GM21619 (cell line): ENCODE data around the gene ADCY1.

Experiments
- ATAC-seq: cut with Tn5 transposase; IDR thresholded peaks from one replicate; pipeline ENCODE4 v1.9.1; 2021; ENCODE audit not compliant: unreplicated experiment

Gene ADCY1

GRCh38 chr7:45689011-45689796, 115.0 kb downstream of the ADCY1 start:
- ATAC-seq, result no peak

DNA sequence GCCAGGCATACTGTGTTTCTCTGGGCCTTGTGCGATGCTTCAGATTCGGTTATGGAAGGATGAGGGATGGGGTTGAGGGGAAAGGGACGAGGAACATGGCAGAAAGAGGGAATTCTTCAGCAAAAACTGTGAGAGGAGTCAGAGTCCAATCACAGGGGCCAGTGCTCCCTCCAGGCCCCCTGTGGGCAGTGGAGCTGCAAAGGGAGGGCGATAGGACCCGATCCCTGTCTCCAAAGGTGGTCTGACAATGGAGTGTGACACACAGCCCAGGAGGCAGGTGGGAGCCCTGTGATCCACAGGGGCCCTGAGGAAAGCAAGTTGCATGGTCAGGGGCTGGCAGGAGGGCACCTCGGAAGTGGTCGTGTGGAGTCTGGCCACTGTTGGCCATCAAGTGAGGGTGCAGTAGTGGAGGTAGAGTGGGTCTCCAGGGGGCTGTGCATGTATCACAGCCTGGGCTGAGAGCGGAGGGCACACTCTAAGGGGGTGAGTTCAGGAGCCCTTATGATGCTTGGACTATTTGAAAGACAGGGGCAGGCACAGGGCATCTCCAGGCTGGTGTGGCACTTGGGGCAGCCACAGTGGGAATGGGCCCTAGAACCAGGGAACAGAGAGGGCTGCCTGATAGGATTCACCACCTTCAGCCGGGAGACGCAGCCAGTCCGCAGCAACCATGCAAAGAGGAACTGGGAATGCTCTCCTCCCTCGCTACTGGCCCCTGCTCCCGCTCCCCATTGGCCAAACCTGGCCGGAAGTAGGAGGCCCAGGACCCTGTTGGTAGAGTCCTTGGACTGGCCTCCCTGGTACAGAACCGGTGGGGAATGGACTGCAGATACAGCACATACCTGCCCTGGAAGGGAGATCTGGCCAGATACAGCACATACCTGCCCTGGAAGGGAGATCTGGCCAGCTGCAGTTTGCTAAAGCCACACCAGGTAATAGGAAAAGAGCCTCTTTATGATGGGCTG, 115.9 kb downstream of the ADCY1 start:
- ATAC-seq, result no peak

DNA sequence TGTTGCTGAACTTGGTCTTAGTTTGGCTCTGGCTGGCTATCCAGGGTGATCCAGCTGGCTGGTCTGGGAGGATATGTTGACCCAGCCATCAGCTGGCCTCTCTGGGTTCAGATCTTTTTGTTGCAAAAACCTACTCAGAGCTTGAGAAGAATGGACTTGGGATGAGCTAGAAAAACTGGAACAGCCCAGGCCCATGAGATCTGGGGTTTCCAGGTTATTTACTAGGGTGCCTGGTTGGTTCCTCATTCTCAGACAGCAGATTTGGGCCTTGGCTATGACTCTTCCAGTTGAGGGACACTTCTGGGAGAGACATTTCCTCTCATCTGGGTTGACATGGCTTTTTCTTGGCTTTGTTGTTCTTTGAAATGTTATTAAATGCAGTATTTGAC, 116.6 kb downstream of the ADCY1 start:
- no peak for ATAC-seq

GRCh38 chr7:45691155-45691656, 117.0 kb downstream of the ADCY1 start:
- no peak for ATAC-seq

- ATAC-seq, result no peak
These were observed 117.9 kb downstream of the ADCY1 start for GRCh38 chr7:45692031-45692430.

GRCh38 chr7:45695249-45695995, 121.3 kb downstream of the ADCY1 start:
- ATAC-seq, result no peak

DNA sequence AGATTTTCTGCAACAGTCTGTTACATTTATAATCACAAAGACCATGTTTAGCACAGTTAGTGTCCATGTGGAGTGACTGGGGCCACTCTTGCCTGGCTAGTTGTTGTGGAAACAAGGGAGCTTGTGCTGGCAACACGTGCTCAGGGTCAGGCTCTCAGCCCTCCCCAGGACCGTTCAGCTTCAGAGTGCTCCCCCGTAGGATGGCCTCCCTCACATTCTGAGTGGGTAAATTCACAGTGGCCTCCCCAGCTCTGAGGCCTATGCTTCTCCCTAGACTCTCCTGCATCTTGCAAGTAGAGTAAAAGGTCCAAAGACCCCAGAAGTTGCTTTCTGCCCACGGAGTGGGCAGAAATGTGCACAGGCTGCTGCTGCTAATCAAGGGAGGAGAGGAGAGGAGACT, 122.3 kb downstream of the ADCY1 start:
- no peak for ATAC-seq

DNA sequence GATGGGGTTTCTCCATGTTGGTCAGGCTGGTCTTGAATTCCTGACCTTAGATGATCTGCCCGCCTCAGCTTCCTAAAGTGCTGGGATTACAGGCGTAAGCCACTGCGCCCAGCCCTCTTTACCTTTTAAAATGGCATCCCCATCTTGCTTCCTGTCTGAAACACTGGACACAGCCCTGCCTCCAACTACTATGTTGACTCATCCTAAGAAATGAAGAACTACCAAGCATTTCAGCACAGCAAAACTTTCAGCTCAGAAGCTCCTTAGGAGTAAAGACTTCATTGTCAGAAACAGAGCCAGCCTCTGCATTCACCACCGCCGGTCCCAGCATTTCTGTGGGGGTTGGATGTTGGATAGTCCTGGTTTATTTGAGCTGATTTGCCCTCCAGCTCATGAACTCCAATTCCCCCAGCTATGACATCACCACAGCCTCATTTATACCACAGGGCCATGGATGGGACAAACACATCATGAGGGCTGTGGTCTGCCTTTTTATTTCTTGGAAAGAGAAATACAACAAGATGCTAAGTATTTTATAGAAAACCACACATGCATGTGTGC, 123.5 kb downstream of the ADCY1 start:
- no peak for ATAC-seq

GRCh38 chr7:45698303-45699014, 124.3 kb downstream of the ADCY1 start:
- ATAC-seq, result no peak

DNA sequence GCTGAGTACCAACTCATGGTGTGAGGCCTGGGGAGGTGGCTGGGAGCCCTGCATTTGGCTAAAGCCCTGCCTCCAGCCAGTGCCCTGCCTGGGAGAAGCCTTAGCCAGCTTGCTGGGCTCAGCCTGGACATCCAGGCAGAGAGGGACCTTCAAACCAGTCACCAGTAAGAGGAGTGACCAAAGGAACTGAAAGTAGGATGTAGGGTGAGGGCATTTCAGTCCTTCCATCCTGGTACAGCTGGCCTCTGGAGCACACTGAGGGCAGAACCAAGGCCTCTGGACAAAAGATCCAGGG, 124.8 kb downstream of the ADCY1 start:
- ATAC-seq, result no peak

DNA sequence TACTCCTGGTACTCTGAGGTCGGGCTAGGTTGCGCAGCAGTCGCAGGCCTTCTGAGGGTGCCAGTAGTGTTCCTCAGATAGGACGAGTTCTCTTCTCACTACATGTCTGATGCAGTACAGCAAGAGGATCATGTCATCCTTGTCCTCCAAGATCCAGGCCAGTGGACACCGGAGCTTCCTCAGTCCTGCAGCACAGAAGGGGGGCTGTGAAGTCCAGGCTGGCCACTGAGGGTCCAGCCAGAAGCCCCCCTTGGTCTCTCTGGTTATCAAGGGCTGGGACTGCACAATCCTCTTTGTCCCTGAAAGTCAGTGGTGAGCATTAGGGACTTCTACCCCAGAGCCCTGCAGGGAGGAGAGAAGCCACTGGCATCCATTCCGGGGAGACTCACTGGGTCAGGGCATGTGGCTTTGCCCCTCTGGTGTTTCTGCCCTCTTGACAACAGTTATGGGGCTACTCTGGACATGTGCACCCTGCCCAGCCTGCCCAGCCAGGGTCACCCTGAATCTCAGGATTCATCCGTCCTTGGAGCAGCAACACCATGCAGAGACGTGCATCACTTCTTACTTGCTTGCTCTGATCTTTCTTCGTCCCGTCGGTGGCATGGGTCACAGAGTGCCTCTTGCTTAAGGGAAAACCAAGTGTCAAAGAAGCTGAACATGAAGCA, 125.7 kb downstream of the ADCY1 start:
- ATAC-seq, result no peak

- no peak for ATAC-seq
These were observed 126.4 kb downstream of the ADCY1 start for GRCh38 chr7:45700556-45700955.

DNA sequence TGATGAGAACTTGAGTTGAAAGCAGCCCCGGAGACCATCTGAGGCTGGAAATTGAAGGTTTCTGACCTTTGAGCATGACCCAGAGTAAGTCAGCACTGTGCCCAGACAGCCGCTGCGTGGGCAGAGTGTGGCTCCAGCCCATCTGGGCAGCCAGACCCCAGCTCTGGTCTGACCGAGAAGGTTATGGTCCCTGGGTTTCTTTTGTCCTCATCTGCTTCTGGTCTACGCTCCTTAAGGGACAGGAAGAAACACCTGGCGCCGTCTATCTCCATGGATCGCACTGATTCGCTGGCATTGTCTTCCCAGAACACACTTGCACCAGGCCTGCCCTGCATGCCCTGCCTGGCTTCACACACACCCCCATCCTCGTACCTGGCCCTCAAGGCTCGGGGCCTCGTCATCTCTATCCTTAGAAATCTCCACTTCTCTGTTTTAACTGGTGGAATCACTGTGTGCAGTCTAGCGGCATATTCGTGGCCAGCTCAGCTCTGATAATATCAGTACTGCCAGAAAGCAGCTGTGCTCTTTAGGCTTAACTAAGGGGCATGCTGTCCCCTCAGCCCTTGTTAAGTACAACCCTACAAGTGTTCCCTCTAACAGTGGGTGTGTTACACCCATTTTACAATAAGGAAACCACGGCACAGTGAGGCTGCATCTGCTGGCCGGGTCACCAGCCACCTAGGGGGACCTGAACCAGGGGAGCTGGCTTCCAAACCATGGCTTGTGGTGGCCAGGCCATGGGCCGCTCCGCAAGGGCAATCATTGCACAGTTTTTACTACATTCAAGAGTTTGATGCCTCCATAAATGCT, 127.7 kb downstream of the ADCY1 start:
- no peak for ATAC-seq

DNA sequence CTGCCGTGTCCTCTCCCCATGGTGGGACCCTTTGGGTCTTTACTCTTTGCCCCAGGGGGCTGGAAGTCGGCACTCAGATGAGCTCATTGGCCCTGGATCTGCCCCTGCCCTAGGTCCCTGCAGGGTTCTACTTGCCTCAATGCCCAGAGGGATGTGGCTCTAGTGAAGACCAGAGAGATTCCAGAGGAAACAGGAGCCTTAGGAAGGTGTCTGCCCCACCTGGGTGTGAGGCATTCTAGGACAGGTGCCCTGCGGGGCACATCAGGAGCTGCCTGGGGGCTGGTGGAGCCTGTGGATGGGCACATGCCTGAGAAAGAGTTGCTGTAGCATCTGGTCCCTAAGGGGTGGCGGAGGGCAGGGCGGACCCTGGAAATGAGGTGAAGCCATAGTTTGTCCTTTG, 128.6 kb downstream of the ADCY1 start:
- ATAC-seq, result no peak

GRCh38 chr7:45703373-45703821, 129.2 kb downstream of the ADCY1 start:
- no peak for ATAC-seq

DNA sequence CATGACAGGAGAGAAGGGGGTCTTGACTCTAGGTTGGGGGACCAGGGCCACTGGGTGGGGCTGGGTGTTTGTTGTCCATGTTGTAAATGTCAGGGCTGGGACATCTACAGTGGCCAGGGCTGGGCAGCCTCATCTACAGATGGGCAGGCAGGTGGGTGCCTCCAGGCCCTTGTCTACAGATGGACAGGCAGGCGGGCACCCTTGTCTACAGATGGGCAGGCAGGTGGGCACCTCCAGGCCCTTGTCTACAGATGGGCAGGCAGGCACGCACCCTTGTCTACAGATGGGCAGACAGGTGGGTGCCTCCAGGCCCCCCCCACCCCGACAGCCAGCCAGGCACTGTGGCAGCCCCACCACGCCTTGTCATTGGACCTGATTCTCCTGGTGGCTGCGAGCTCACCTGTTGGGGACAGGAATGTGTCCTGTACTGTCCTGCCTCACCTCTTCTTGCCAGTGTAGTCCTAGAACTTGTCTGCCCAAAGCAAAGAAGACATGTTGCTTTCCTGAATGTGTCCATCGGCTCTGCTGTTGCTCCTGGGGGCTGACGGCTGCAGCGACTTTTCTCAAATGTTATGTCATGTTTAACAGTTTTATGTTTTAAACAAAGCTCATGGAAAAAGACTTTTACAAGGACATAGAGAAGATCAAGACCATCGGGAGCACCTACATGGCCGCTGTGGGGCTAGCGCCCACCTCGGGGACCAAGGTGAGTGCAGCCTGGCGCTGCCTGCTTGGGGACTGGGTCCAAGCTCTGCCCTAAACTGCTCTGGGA, 129.9 kb downstream of the ADCY1 start:
- ATAC-seq, result no peak

GRCh38 chr7:45704683-45705016, 130.5 kb downstream of the ADCY1 start:
- no peak for ATAC-seq
